ENCODE results near the gene TAF13. TPM values are rescaled to one million over a fixed set of nuclear protein-coding genes. Genes with fewer than 3 reads are reported as not detected.
"Not testable (repeated sequence)": the region's sequence is repeated elsewhere in the genome, so short reads cannot be mapped to it uniquely, and the experiment has no call there.

Gene TAF13
- total RNA-seq, 1 donor from 2014 or later = 42.3 TPM

DNA sequence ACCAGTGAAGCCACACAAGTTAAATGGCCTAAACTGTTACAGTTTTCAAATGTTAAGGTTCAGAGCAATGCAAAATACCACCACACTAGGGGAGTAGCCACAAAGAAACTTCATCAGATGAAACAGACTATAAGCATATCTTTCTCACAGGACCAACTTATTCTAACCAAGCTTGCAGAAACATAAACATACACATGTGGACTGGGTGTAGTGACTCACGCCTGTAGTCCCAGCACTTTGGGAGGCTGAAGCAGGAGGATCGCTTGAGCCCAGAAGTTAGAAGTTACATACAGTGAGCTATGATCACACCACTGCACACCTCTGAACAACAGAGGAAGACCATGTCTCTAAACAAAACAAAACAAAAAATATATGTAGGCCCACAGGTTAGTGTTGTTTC, 51.2 kb downstream of the TAF13 start:
- TF ChIP-seq, protein P1, sequence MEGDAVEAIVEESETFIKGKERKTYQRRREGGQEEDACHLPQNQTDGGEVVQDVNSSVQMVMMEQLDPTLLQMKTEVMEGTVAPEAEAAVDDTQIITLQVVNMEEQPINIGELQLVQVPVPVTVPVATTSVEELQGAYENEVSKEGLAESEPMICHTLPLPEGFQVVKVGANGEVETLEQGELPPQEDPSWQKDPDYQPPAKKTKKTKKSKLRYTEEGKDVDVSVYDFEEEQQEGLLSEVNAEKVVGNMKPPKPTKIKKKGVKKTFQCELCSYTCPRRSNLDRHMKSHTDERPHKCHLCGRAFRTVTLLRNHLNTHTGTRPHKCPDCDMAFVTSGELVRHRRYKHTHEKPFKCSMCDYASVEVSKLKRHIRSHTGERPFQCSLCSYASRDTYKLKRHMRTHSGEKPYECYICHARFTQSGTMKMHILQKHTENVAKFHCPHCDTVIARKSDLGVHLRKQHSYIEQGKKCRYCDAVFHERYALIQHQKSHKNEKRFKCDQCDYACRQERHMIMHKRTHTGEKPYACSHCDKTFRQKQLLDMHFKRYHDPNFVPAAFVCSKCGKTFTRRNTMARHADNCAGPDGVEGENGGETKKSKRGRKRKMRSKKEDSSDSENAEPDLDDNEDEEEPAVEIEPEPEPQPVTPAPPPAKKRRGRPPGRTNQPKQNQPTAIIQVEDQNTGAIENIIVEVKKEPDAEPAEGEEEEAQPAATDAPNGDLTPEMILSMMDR (IDR thresholded peaks at IDR 0.05) = no peak
- H3K9me3 Mint-ChIP-seq (ENCODE audit: unreplicated experiment) = no peaks in the 10 kb centered on the region
- no peak overlapping the region for H3K4me3 Mint-ChIP-seq (ENCODE audit: unreplicated experiment)
- peaks cover 11% of the 10 kb centered on the region for H3K36me3 Mint-ChIP-seq (ENCODE audit: unreplicated experiment)
- DNase-seq (ENCODE audit: extremely low spot score, unreplicated experiment) = no peak
- no peaks in the 10 kb centered on the region for H3K27me3 Mint-ChIP-seq (ENCODE audit: unreplicated experiment)
- H3K4me1 Mint-ChIP-seq (ENCODE audit: unreplicated experiment) = no peaks in the 10 kb centered on the region
- no peak overlapping the region for H3K27ac Mint-ChIP-seq (ENCODE audit: unreplicated experiment)

GRCh38 chr1:109020693-109021257, 55.0 kb downstream of the TAF13 start:
- H3K27ac Mint-ChIP-seq (ENCODE audit: unreplicated experiment) = no peak overlapping the region
- no peak overlapping the region for H3K4me3 Mint-ChIP-seq (ENCODE audit: unreplicated experiment)
- no peaks in the 10 kb centered on the region for H3K27me3 Mint-ChIP-seq (ENCODE audit: unreplicated experiment)
- H3K36me3 Mint-ChIP-seq (ENCODE audit: unreplicated experiment) = peaks cover 32% of the 10 kb centered on the region
- TF ChIP-seq, protein P1 (IDR thresholded peaks at IDR 0.05) = no peak
- DNase-seq (ENCODE audit: extremely low spot score, unreplicated experiment) = no peak
- H3K4me1 Mint-ChIP-seq (ENCODE audit: unreplicated experiment) = no peaks in the 10 kb centered on the region
- peaks cover 3% of the 10 kb centered on the region for H3K9me3 Mint-ChIP-seq (ENCODE audit: unreplicated experiment)

GRCh38 chr1:109017719-109018118, 58.1 kb downstream of the TAF13 start:
- DNase-seq (ENCODE audit: extremely low spot score, unreplicated experiment); H3K4me3 Mint-ChIP-seq (ENCODE audit: unreplicated experiment); H3K4me1 Mint-ChIP-seq (ENCODE audit: unreplicated experiment); H3K27ac Mint-ChIP-seq (ENCODE audit: unreplicated experiment); H3K27me3 Mint-ChIP-seq (ENCODE audit: unreplicated experiment); H3K9me3 Mint-ChIP-seq (ENCODE audit: unreplicated experiment): not testable (repeated sequence)
- peaks cover 40% of the 10 kb centered on the region for H3K36me3 Mint-ChIP-seq (ENCODE audit: unreplicated experiment)

DNA sequence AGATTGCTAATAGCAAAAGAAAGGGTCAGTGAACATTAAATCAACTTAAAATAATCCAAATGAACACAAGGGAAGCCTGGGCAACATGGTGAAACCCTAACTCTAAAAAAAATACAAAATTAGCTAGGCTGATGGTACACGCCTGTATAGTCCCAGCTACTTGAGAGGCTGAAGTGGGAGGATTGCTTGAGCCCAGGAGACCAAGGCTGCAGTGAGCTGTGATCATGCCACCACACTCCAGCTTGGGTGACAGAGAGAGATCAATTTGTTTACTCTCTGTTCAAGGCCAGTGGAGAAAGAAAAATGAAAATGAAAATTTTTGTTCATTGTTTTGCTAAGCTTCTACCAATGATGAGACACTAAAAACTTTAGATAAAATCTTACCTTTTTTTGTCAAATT, 58.7 kb downstream of the TAF13 start:
- H3K4me3 Mint-ChIP-seq (ENCODE audit: unreplicated experiment) = no peak overlapping the region
- TF ChIP-seq, protein P1 (IDR thresholded peaks at IDR 0.05) = no peak
- H3K27ac Mint-ChIP-seq (ENCODE audit: unreplicated experiment) = no peak overlapping the region
- peaks cover 3% of the 10 kb centered on the region for H3K9me3 Mint-ChIP-seq (ENCODE audit: unreplicated experiment)
- H3K27me3 Mint-ChIP-seq (ENCODE audit: unreplicated experiment) = no peaks in the 10 kb centered on the region
- peaks cover 37% of the 10 kb centered on the region for H3K36me3 Mint-ChIP-seq (ENCODE audit: unreplicated experiment)
- no peaks in the 10 kb centered on the region for H3K4me1 Mint-ChIP-seq (ENCODE audit: unreplicated experiment)
- no peak for DNase-seq (ENCODE audit: extremely low spot score, unreplicated experiment)

Other genes with a start within 250 kb of the TAF13 start
- gene AKNAD1, start 218.9 kb downstream of the TAF13 start, total RNA-seq = 0.70 and 1.1 TPM in 2 replicates
- gene GPSM2, start 199.0 kb downstream of the TAF13 start, total RNA-seq = 37.1 and 40.9 TPM in 2 replicates
- 48.4 and 51.1 TPM in 2 replicates for gene CLCC1, start 112.5 kb downstream of the TAF13 start, total RNA-seq
- gene WDR47, start 33.9 kb downstream of the TAF13 start, total RNA-seq = 25.2 and 25.7 TPM in 2 replicates
- 35.8 and 41.7 TPM in 2 replicates for gene TMEM167B, start 14.8 kb upstream of the TAF13 start, total RNA-seq
- gene ELAPOR1, start 38.1 kb upstream of the TAF13 start, total RNA-seq = 0.31 and 0.83 TPM in 2 replicates
- 364 and 396 TPM in 2 replicates for gene SARS1, start 137.9 kb upstream of the TAF13 start, total RNA-seq
- 10.3 and 10.5 TPM in 2 replicates for gene CELSR2, start 173.5 kb upstream of the TAF13 start, total RNA-seq
- 7.7 and 9.3 TPM in 2 replicates for gene PSRC1, start 207.1 kb upstream of the TAF13 start, total RNA-seq
- not detected in 2 replicates for gene MYBPHL, start 231.0 kb upstream of the TAF13 start, total RNA-seq